Caco-2 (cell line): Measurements from ENCODE around the gene C17orf100. TPM values are rescaled to one million over a fixed set of nuclear protein-coding genes. Genes with fewer than 3 reads are reported as not detected.
"Not testable (repeated sequence)": the region's sequence is repeated elsewhere in the genome, so short reads cannot be mapped to it uniquely, and the experiment has no call there.

Experiments
- BruUV-seq: library from RNA; stranded (reverse); fragments of 400-500 nt; replicated peaks from 2 replicates; lab custom pipeline; 2021; lab: Mats Ljungman, UMichigan
- CTCF ChIA-PET: fragments of 300-600 bp; sonication (Branson Sonifier 250); formaldehyde crosslinking; loops from one replicate; lab custom pipeline; 2022; ENCODE audit warnings: antibody characterized with exemption; lab: Charles Lee
- POLR2A ChIA-PET: fragments of 300-600 bp; sonication (Branson Sonifier 250); formaldehyde crosslinking; loops from one replicate; lab custom pipeline; 2022; ENCODE audit warnings: antibody characterized with exemption; lab: Charles Lee
- DNase-seq, 2 experiments: peaks; one replicate each; pipeline versions ENCODE4 v3.0.0 to v3.0.0-alpha.2; 2020 to 2022
- H3K27me3 ChIP-seq: replicated peaks from 2 replicates; pipeline ENCODE4 v1.6.0; 2011; ENCODE audit warnings: low read length; ENCODE audit not compliant: control insufficient read depth, insufficient read depth
- H3K36me3 ChIP-seq: 2 replicates; pipeline ENCODE4 v1.5.1; 2011; ENCODE audit warnings: low read length; ENCODE audit not compliant: control insufficient read depth, insufficient read depth
- H3K4me1 ChIP-seq: fragments of 250-450 bp; sonication (Bioruptor Pico); 2 replicates; pipeline ENCODE4 v1.5.1; 2020; ENCODE audit warnings: mild to moderate bottlenecking
- H3K4me3 ChIP-seq: 2 replicates; pipeline ENCODE4 v1.5.1; 2011; ENCODE audit warnings: low read depth, mild to moderate bottlenecking, control low read depth, low read length
- H3K9me3 ChIP-seq: fragments of 250-450 bp; sonication (Bioruptor Pico); 2 replicates; pipeline ENCODE4 v1.5.1; 2020; ENCODE audit warnings: mild to moderate bottlenecking, moderate library complexity
- H3K27ac Mint-ChIP-seq: one replicate; pipeline ENCODE4 v1.8.0; 2022; ENCODE audit warnings: mixed read lengths; ENCODE audit not compliant: unreplicated experiment
- H3K27me3 Mint-ChIP-seq: one replicate; pipeline ENCODE4 v1.8.0; 2022; ENCODE audit warnings: mixed read lengths; ENCODE audit not compliant: insufficient read depth, unreplicated experiment
- H3K36me3 Mint-ChIP-seq: one replicate; pipeline ENCODE4 v1.8.0; 2022; ENCODE audit warnings: mild to moderate bottlenecking, mixed read lengths; ENCODE audit not compliant: insufficient read depth, unreplicated experiment
- H3K4me1 Mint-ChIP-seq: one replicate; pipeline ENCODE4 v1.8.0; 2022; ENCODE audit warnings: low read depth, mixed read lengths; ENCODE audit not compliant: unreplicated experiment
- H3K4me3 Mint-ChIP-seq: one replicate; pipeline ENCODE4 v1.8.0; 2022; ENCODE audit warnings: mild to moderate bottlenecking, moderate library complexity, mixed read lengths; ENCODE audit not compliant: unreplicated experiment
- H3K9me3 Mint-ChIP-seq: one replicate; pipeline ENCODE4 v1.8.0; 2022; ENCODE audit warnings: mixed read lengths; ENCODE audit not compliant: unreplicated experiment
- CTCF ChIP-seq, 2 experiments: fragments of 200-600 bp in 1 of 2; IDR thresholded peaks; 1 replicate in 1 of 2; 2 replicates in 1 of 2; pipeline versions ENCODE4 v1.5.1 to v1.8.0; 2011 to 2022; ENCODE audit warnings: antibody characterized with exemption in 1 of 2, control low read depth in 1 of 2, inconsistent platforms in 1 of 2, low read depth in 1 of 2, low read length in 1 of 2, mild to moderate bottlenecking in 1 of 2, moderate library complexity in 1 of 2; ENCODE audit not compliant: insufficient read depth in 1 of 2, severe bottlenecking in 1 of 2, unreplicated experiment in 1 of 2
- intact Hi-C: fragments of 100-400 bp; cut with micrococcal nuclease; formaldehyde crosslinking; loops from one replicate; pipeline ENCODE4 v1.10.0; 2022; ENCODE audit not compliant: unreplicated experiment
- total RNA-seq: library from RNA; stranded (reverse); gene quantifications from 2 replicates; pipeline ENCODE4 v1.2.3, GENCODE V29; 2022

C17orf100 gene
- total RNA-seq, 1 experiment from 2014 or later = 3.1 TPM

- no peaks in the 10 kb centered on the region for H3K9me3 Mint-ChIP-seq
- Histone ChIP-seq H3K4me1 (no peaks in the 10 kb centered on the region), H3K36me3 (no peaks in the 10 kb centered on the region), H3K4me3 (no peak overlapping the region), H3K9me3 (no peaks in the 10 kb centered on the region), H3K27me3 (no peaks in the 10 kb centered on the region)
- ChIA-PET CTCF (no interaction called here), POLR2A (no interaction called here)
- DNase-seq = no peak
- BruUV-seq = no TSS peak
- no peak for TF ChIP-seq CTCF (IDR thresholded peaks at IDR 0.05; ENCODE audit: insufficient read depth in 1 of 2, low read depth in 1 of 2, low read length in 1 of 2, severe bottlenecking in 1 of 2, unreplicated experiment in 1 of 2)
- H3K36me3 Mint-ChIP-seq = no peaks in the 10 kb centered on the region
- H3K4me1 Mint-ChIP-seq = no peaks in the 10 kb centered on the region
- intact Hi-C loops = no loop called here
- H3K27me3 Mint-ChIP-seq = no peaks in the 10 kb centered on the region
- H3K4me3 Mint-ChIP-seq = no peak overlapping the region
- no peak overlapping the region for H3K27ac Mint-ChIP-seq
Observed at GRCh38 chr17:6690641-6691040, 39.1 kb downstream of the C17orf100 start.

GRCh38 chr17:6691546-6691945 is 40.0 kb downstream of the C17orf100 start:
- Histone ChIP-seq H3K9me3 (no peaks in the 10 kb centered on the region), H3K4me3 (no peak overlapping the region), H3K4me1 (no peaks in the 10 kb centered on the region), H3K36me3 (no peaks in the 10 kb centered on the region), H3K27me3 (no peaks in the 10 kb centered on the region)
- intact Hi-C loops = no loop called here
- TF ChIP-seq CTCF (IDR thresholded peaks at IDR 0.05; ENCODE audit: insufficient read depth in 1 of 2, low read depth in 1 of 2, low read length in 1 of 2, severe bottlenecking in 1 of 2, unreplicated experiment in 1 of 2) = no peak
- Mint-ChIP-seq H3K4me3 (no peak overlapping the region), H3K27me3 (no peaks in the 10 kb centered on the region), H3K4me1 (no peaks in the 10 kb centered on the region), H3K9me3 (no peaks in the 10 kb centered on the region), H3K27ac (no peak overlapping the region), H3K36me3 (no peaks in the 10 kb centered on the region)
- no TSS peak for BruUV-seq
- ChIA-PET CTCF (no interaction called here), POLR2A (no interaction called here)
- DNase-seq = no peak

GRCh38 chr17:6691958-6692357 is 40.4 kb downstream of the C17orf100 start:
- H3K27me3 ChIP-seq, H3K4me1 Mint-ChIP-seq, H3K4me3 ChIP-seq, H3K27me3 Mint-ChIP-seq, BruUV-seq, H3K4me3 Mint-ChIP-seq, intact Hi-C loops, H3K4me1 ChIP-seq, DNase-seq, H3K36me3 ChIP-seq, CTCF ChIA-PET, H3K9me3 Mint-ChIP-seq, POLR2A ChIA-PET, H3K36me3 Mint-ChIP-seq, H3K9me3 ChIP-seq, H3K27ac Mint-ChIP-seq: not testable (repeated sequence)

- TF ChIP-seq CTCF (IDR thresholded peaks at IDR 0.05; ENCODE audit: insufficient read depth in 1 of 2, low read depth in 1 of 2, low read length in 1 of 2, severe bottlenecking in 1 of 2, unreplicated experiment in 1 of 2) = no peak
- Mint-ChIP-seq H3K4me3 (no peak overlapping the region), H3K36me3 (no peaks in the 10 kb centered on the region), H3K9me3 (no peaks in the 10 kb centered on the region), H3K27me3 (no peaks in the 10 kb centered on the region), H3K4me1 (no peaks in the 10 kb centered on the region), H3K27ac (no peak overlapping the region)
- ChIA-PET POLR2A (no interaction called here), CTCF (no interaction called here)
- no TSS peak for BruUV-seq
- Histone ChIP-seq H3K27me3 (no peaks in the 10 kb centered on the region), H3K9me3 (no peaks in the 10 kb centered on the region), H3K36me3 (no peaks in the 10 kb centered on the region), H3K4me3 (no peak overlapping the region), H3K4me1 (peaks cover 6% of the 10 kb centered on the region)
- DNase-seq = no peak
- intact Hi-C loops = no loop called here
Observed at GRCh38 chr17:6695051-6695450, 43.5 kb downstream of the C17orf100 start.
